GM18858 (cell line): ENCODE data around the gene TMEM168.
"Not testable (repeated sequence)": the region's sequence is repeated elsewhere in the genome, so short reads cannot be mapped to it uniquely, and the experiment has no call there.

ENCODE experiments used
- ATAC-seq: cut with Tn5 transposase; IDR thresholded peaks from one replicate; pipeline ENCODE4 v1.9.1; 2021; ENCODE audit not compliant: unreplicated experiment

The TMEM168 gene

GRCh38 chr7:112789817-112790585 lies at the start of gene TMEM168:
TMEM168 (minus strand) TSS chr7:112790393; CDS start chr7:112784825, 5,568 bp downstream.
- peak; percentile 76 for ATAC-seq

- not testable (repeated sequence) for ATAC-seq
These were observed 45.7 kb upstream of the TMEM168 start for GRCh38 chr7:112835928-112836327.

- ATAC-seq: no peak
These were observed 42.9 kb upstream of the TMEM168 start for GRCh38 chr7:112833082-112833481.

GRCh38 chr7:112830769-112831168 lies 40.6 kb upstream of the TMEM168 start:
- ATAC-seq: no peak

GRCh38 chr7:112828696-112829095 lies 38.5 kb upstream of the TMEM168 start:
- ATAC-seq: no peak

- ATAC-seq: no peak
These were observed 31.2 kb upstream of the TMEM168 start for GRCh38 chr7:112821345-112821744.

GRCh38 chr7:112819536-112819935 lies 29.3 kb upstream of the TMEM168 start:
- ATAC-seq: no peak

GRCh38 chr7:112806156-112806555 lies 16.0 kb upstream of the TMEM168 start:
- no peak for ATAC-seq

- ATAC-seq: no peak
These were observed 12.2 kb upstream of the TMEM168 start for GRCh38 chr7:112802406-112802805.

GRCh38 chr7:112800486-112800885 lies 10.3 kb upstream of the TMEM168 start:
- no peak for ATAC-seq

GRCh38 chr7:112799448-112800120 lies 9.4 kb upstream of the TMEM168 start:
- no peak for ATAC-seq

- ATAC-seq: no peak
These were observed 8.3 kb upstream of the TMEM168 start for GRCh38 chr7:112798274-112799159.

GRCh38 chr7:112796552-112796951 lies 6.4 kb upstream of the TMEM168 start:
- not testable (repeated sequence) for ATAC-seq

- no peak for ATAC-seq
These were observed 2.2 kb upstream of the TMEM168 start for GRCh38 chr7:112792441-112792840.

GRCh38 chr7:112791465-112792168 lies 1.4 kb upstream of the TMEM168 start:
- ATAC-seq: no peak

- ATAC-seq: peak; percentile 52
These were observed 402 bp upstream of the TMEM168 start for GRCh38 chr7:112790586-112791003.

- ATAC-seq: no peak
These were observed 758 bp downstream of the TMEM168 start for GRCh38 chr7:112789453-112789816.

- no peak for ATAC-seq
These were observed 1.3 kb downstream of the TMEM168 start for GRCh38 chr7:112788778-112789343.

- no peak for ATAC-seq
These were observed 5.6 kb downstream of the TMEM168 start for GRCh38 chr7:112784603-112785002.

- ATAC-seq: peak; percentile 98
These were observed 7.7 kb downstream of the TMEM168 start for GRCh38 chr7:112782498-112782897.
